Inflammatory macrophage treated with lipopolysaccharide for 1 hour (primary cell): Measurements from ENCODE around the gene MRPL50.

Experiments
- DNase-seq, 2 donors: peaks; one replicate each; pipeline ENCODE4 v3.0.0-alpha.2; 2020 to 2022

The MRPL50 gene

GRCh38 chr9:101372327-101373118 lies 25.9 kb downstream of the MRPL50 start:
- no peak for DNase-seq

DNA sequence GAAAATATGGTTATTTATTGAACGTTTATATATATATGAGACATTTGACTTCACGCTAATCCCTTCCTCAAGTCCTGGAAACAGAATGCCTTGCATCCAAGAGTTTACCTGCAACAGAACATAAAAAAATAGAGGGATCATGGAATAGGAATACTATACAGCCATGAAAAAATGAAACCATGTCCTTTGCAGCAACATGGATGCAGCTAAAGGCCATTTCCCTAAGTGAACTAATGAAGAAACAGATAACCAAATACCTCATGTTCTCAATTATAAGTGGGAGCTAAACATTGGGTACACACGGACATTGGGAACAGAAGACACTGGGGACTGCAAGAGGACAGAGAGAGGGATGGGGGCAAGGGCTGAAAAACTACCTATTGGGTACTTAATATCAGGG lies 26.6 kb downstream of the MRPL50 start:
- no peak for DNase-seq

- no peak for DNase-seq
Observed at GRCh38 chr9:101369884-101370531, 28.4 kb downstream of the MRPL50 start.

- DNase-seq, result no peak
Observed at GRCh38 chr9:101369286-101369685, 29.1 kb downstream of the MRPL50 start.

GRCh38 chr9:101367323-101367722 lies 31.1 kb downstream of the MRPL50 start:
- no peak for DNase-seq

GRCh38 chr9:101366038-101366756 lies 32.2 kb downstream of the MRPL50 start:
- DNase-seq, result no peak

- DNase-seq, result no peak
Observed at GRCh38 chr9:101365181-101365580, 33.2 kb downstream of the MRPL50 start.

DNA sequence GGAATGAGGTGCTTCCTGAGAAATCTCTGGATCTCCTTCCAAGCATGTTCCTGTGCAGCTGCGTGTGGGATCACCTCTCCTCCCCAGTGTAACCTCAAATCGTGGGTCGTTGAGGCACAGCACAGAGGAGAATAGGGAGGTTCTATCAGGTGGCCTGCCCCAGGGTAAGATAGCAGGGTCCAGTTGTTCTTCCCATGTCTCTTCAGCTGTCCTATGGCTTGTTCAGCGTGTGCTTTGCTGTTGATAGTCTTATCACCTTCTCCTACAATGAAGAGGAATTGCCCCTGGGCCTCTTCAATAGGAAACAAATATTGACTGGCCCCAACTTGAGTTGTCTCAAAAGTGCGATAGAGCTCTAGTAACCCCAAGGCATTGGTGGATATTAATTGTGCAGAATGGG lies 36.0 kb downstream of the MRPL50 start:
- DNase-seq, result no peak

DNA sequence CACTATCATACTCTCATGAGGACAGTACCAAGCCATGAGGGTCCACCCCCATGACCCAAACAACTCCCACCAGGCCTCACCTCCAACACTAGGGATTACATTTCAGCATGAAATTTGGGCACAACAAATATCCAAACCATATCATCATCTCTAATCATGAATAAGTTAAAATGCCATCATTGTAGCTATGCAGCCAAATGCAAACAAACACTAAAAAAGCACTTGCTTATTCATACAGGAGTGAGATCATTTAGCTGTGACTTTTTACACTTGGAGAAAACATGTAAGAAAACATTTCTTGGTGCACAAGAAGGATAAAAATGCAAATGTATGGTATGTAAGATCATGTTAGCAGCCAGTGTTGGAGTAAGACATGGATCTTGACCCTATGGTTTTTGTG lies 37.8 kb downstream of the MRPL50 start:
- no peak for DNase-seq

DNA sequence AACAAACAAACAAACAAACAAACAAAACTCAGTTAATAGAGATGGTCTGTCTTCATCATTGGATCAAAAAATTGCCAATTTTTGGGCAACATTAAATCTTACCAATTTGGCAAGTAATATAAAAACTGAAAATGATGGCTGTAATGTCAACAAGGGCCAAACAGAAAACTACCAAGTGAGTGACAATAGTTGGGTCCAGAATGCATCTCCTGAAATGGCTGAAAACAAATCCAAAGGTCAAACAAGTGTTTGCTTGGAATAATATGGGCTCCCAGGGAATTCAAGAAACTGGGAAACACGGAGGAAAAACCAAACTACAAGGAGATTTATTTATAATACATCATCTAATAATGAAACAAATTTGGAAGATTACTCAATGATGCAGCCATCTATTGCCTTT lies 38.7 kb downstream of the MRPL50 start:
- no peak for DNase-seq

GRCh38 chr9:101356619-101357018 lies 41.8 kb downstream of the MRPL50 start:
- DNase-seq, result no peak

GRCh38 chr9:101354765-101355708 lies 43.4 kb downstream of the MRPL50 start:
- no peak for DNase-seq

DNA sequence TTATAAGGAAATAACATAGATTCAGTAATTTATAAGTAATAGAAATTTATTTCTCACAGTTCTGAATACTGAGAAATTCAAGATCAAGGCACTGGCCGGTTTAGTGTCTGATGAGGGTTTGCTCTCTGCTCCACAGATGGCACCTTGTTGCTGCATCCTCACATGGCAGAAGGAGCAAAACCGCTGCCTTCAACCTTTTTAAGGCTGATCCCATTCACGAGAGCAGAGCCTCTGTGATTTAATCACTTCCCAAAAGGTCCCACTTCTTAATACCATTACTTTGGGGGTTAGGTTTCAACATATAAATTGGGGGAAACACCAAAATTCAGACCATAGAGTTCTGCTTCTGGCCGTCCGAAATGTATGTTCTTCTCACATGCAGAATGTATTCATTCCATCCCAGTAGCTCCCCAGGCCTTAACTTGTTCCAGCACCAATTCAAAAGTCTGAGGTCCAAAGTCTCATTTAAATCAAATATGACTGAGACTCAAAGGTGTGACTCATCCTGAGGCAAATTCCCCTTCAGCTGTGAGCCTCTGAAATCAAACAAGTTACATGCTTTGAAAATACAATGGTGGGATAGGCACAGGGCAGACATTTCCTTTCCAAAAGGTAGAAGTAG lies 44.2 kb downstream of the MRPL50 start:
- DNase-seq, result no peak

DNA sequence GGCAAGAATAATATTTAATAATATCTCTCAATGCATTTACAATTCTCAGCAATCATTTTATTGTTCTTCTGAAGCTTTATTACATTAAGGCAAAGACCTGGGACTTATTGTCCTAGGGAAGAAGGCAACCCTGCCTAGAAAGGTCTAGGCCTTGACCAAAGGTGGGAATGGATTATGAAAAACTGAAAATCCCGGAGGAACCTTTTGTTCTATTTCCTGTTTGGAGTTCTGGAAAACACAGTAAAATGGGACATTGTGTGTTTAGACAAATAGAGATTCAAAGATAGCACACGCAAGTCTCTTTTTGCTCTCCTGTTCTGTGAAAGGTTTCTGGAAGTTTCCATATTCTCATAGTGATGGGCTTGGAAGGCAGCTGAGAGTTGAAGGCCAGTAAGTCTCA lies 44.7 kb downstream of the MRPL50 start:
- no peak for DNase-seq

DNA sequence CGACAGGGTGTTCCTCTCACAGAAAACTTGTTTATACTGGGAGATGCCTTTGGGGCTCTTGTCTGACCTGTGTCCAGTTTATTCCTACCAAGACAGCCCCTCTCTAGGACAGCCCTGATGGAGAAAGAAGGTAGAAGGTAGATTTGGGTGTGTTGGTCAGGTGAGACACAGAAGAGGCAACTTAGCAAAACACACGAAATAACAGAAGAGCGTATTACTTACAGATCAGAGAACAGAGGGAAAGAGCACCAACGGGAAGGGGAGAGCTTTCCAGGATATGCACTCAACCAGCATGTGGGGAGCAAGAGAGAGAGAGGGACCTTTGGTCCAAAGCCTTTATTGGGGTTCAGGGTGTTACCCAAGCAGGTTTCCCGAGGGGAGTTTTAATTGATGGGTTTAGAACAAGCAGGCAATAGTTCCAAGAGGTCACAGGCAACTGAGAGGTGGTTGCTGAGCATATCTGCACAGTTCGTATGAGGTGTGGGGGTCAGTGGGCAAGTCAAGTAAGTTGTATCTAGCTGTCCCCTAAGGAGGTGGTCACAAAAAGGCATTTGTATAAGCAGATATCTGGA lies 45.4 kb downstream of the MRPL50 start:
- DNase-seq, result no peak

DNA sequence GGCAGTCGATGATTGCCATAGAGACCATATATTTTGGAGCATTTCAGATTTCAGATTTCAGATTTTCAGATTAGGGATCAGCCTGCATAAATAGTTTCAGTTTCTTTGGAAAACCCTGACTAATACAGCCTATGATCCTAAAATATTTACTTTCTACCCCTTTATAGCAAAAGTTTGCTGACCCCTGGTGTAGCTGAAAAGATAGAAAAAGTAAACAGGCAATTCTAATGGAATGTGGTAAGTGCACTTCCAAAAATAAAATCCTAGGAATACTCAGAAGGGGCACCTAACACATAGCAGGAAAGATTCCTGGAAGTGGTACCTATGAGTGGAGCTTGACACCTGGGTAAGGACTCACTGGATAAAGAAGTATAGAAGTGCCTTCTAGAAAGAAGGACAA lies 48.1 kb downstream of the MRPL50 start:
- no peak for DNase-seq

- no peak for DNase-seq
Observed at GRCh38 chr9:101342595-101342994, 55.8 kb downstream of the MRPL50 start.

- DNase-seq, result no peak
Observed at GRCh38 chr9:101341958-101342357, 56.5 kb downstream of the MRPL50 start.
